ENCODE measurements around the gene LBHD2.

DNA sequence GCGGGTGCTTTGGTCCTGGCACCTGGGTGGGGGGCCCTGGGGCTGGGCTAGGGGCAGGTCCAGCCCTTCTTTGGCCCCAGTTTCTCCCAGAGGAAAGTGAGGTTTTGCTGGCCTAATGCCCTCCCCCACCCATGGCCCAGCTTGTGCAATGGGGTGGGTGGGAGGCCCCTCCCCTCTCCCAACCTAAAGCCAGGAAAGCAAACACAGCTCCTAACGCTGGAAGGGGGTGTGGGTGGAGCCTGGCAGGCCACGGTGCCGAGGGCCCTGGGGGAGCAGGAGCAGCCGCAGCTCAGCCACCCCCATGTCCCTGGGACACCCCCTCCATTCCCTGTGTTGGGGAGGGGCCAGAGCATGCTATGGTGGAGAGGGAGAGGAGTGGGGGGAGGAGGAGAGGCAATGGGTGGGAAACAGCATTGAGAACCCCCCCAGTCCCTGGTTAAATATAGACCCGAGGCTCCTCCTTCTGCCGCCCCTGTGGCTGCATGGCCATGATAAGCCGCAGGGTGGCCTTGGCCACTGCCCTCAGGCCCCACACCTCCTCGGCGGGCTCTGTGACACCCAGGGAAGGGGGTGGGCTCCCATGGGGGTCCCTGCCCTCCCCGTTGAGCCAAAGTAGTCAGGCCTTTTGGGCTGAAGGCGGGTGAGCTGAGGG is 15.2 kb downstream of the LBHD2 start:
- TF ChIP-seq, protein P1, sequence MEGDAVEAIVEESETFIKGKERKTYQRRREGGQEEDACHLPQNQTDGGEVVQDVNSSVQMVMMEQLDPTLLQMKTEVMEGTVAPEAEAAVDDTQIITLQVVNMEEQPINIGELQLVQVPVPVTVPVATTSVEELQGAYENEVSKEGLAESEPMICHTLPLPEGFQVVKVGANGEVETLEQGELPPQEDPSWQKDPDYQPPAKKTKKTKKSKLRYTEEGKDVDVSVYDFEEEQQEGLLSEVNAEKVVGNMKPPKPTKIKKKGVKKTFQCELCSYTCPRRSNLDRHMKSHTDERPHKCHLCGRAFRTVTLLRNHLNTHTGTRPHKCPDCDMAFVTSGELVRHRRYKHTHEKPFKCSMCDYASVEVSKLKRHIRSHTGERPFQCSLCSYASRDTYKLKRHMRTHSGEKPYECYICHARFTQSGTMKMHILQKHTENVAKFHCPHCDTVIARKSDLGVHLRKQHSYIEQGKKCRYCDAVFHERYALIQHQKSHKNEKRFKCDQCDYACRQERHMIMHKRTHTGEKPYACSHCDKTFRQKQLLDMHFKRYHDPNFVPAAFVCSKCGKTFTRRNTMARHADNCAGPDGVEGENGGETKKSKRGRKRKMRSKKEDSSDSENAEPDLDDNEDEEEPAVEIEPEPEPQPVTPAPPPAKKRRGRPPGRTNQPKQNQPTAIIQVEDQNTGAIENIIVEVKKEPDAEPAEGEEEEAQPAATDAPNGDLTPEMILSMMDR (IDR thresholded peaks at IDR 0.05; ENCODE audit: insufficient read depth, low read length, poor library complexity, severe bottlenecking), result no peak
- no peak for TF ChIP-seq EZH2phosphoT487 (conservative IDR thresholded peaks at IDR 0.05; ENCODE audit: low read length)
